ENCODE results near the gene DSC3.
A peak's percentile ranks its signal among the peaks of the same experiment; 100 is the strongest.

The DSC3 gene

GRCh38 chr18:31057917-31058316, 15.4 kb upstream of the DSC3 start:
- Mint-ChIP-seq H3K9me3 (peaks cover 3% of the 10 kb centered on the region), H3K4me1 (no peaks in the 10 kb centered on the region), H3K27ac (no peak overlapping the region)

GRCh38 chr18:31057051-31057450, 14.5 kb upstream of the DSC3 start:
- Mint-ChIP-seq H3K9me3 (peaks cover 7% of the 10 kb centered on the region), H3K36me3 (ENCODE audit: low read depth) (no peaks in the 10 kb centered on the region), H3K4me3 (no peak overlapping the region), H3K27ac (no peak overlapping the region), H3K4me1 (no peaks in the 10 kb centered on the region), H3K27me3 (ENCODE audit: low read depth) (no peaks in the 10 kb centered on the region)
- TF ChIP-seq, protein P1, sequence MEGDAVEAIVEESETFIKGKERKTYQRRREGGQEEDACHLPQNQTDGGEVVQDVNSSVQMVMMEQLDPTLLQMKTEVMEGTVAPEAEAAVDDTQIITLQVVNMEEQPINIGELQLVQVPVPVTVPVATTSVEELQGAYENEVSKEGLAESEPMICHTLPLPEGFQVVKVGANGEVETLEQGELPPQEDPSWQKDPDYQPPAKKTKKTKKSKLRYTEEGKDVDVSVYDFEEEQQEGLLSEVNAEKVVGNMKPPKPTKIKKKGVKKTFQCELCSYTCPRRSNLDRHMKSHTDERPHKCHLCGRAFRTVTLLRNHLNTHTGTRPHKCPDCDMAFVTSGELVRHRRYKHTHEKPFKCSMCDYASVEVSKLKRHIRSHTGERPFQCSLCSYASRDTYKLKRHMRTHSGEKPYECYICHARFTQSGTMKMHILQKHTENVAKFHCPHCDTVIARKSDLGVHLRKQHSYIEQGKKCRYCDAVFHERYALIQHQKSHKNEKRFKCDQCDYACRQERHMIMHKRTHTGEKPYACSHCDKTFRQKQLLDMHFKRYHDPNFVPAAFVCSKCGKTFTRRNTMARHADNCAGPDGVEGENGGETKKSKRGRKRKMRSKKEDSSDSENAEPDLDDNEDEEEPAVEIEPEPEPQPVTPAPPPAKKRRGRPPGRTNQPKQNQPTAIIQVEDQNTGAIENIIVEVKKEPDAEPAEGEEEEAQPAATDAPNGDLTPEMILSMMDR (IDR thresholded peaks at IDR 0.05; ENCODE audit: unreplicated experiment in 3 of 3), result no peak

More at GRCh38 chr18:31057917-31058316, 15.4 kb upstream of the DSC3 start:
- Mint-ChIP-seq H3K4me3 (no peak overlapping the region), H3K27me3 (ENCODE audit: low read depth) (no peaks in the 10 kb centered on the region), H3K36me3 (ENCODE audit: low read depth) (no peaks in the 10 kb centered on the region)
- TF ChIP-seq, protein P1 (IDR thresholded peaks at IDR 0.05; ENCODE audit: unreplicated experiment in 3 of 3), result no peak

GRCh38 chr18:31056296-31056695, 13.8 kb upstream of the DSC3 start:
- Mint-ChIP-seq H3K9me3 (peaks cover 7% of the 10 kb centered on the region), H3K36me3 (ENCODE audit: low read depth) (no peaks in the 10 kb centered on the region), H3K4me1 (no peaks in the 10 kb centered on the region), H3K4me3 (no peak overlapping the region), H3K27ac (no peak overlapping the region), H3K27me3 (ENCODE audit: low read depth) (no peaks in the 10 kb centered on the region)
- TF ChIP-seq, protein P1 (IDR thresholded peaks at IDR 0.05; ENCODE audit: unreplicated experiment in 3 of 3), result no peak

GRCh38 chr18:31050635-31051034, 8.1 kb upstream of the DSC3 start:
- TF ChIP-seq, protein P1 (IDR thresholded peaks at IDR 0.05; ENCODE audit: unreplicated experiment in 3 of 3), result no peak
- Mint-ChIP-seq H3K27me3 (ENCODE audit: low read depth) (peaks cover 17% of the 10 kb centered on the region), H3K36me3 (ENCODE audit: low read depth) (no peaks in the 10 kb centered on the region), H3K4me1 (peaks cover 6% of the 10 kb centered on the region), H3K27ac (no peak overlapping the region), H3K4me3 (no peak overlapping the region), H3K9me3 (peaks cover 7% of the 10 kb centered on the region)

GRCh38 chr18:31049189-31049588, 6.6 kb upstream of the DSC3 start:
- Mint-ChIP-seq H3K27me3 (ENCODE audit: low read depth) (peaks cover 28% of the 10 kb centered on the region), H3K27ac (peak overlapping the region; percentile 23 to 72 (median 62)), H3K9me3 (peaks cover 7% of the 10 kb centered on the region), H3K36me3 (ENCODE audit: low read depth) (no peaks in the 10 kb centered on the region), H3K4me1 (peaks cover 6% of the 10 kb centered on the region), H3K4me3 (no peak overlapping the region)
- TF ChIP-seq, protein P1 (IDR thresholded peaks at IDR 0.05; ENCODE audit: unreplicated experiment in 3 of 3), result no peak

GRCh38 chr18:31048216-31048615, 5.7 kb upstream of the DSC3 start:
- H3K4me1 Mint-ChIP-seq, result peaks cover 6% of the 10 kb centered on the region
- peaks cover 12% of the 10 kb centered on the region for H3K9me3 Mint-ChIP-seq
- no peak overlapping the region for H3K4me3 Mint-ChIP-seq
- H3K27me3 Mint-ChIP-seq (ENCODE audit: low read depth), result peaks cover 38% of the 10 kb centered on the region
- H3K27ac Mint-ChIP-seq, result peak overlapping the region in 2 of 3 experiments; percentile 14 to 26
- TF ChIP-seq, protein P1 (IDR thresholded peaks at IDR 0.05; ENCODE audit: unreplicated experiment in 3 of 3), result no peak
- no peaks in the 10 kb centered on the region for H3K36me3 Mint-ChIP-seq (ENCODE audit: low read depth)

Measured in nephron (organoid).